Hematopoietic multipotent progenitor cell treated with erythropoietin and hydrocortisone succinate and interleukin-3 and kit ligand, for 15 days (in vitro differentiated cells): ENCODE results near the gene SERPING1.

Experiments used
- DNase-seq: peaks from one replicate; pipeline ENCODE4 v3.0.0-alpha.2; 2015; ENCODE audit warnings: low spot score

The SERPING1 gene

DNA sequence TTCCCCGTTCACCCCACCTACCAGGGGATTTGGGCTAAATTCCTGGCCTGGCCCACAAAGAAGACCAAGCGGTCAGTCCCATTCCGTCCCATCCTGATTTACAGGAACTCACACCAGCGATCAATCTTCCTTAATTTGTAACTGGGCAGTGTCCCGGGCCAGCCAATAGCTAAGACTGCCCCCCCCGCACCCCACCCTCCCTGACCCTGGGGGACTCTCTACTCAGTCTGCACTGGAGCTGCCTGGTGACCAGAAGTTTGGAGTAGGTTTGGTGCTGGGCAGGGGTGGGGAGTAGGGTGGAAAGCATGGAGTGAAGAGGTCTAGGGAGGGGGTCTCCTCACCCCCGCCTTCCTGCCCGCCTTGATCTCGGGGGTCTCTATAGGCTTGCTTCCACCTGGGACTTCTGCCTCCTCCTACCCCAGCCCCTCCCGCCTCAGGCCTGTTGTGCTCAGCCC lies at the start of gene SERPING1:
TSS of gene SERPING1 (plus strand) at position 225 of the 455 bp plus-strand sequence. CDS start 586 bp downstream, outside the sequence.
- DNase-seq = no peak

DNA sequence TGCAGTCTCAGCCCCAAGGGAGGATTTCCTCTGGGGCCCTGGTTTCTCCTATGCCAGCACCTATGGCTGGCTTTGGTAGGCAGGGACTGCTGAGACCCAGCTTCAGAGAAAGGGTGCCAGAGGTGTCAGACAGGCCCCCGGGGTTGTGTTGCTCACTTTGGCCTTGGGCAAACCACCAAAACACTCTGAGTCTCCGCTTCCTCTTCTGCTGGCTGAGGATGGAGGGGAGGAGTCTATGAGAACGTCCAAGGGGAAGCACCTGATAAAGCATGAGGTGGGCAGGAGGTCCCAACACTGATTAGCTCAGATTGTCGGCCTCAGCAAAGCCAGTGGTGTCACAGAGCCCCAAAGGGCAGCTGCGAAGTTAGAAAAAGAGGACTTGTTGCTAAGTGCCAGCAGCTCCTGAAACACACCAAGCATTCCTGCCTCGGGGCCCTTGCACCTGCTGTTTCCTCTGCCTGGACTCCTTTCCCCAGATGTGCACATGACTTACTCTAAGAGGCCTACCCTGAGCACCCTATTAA lies 49.6 kb upstream of the SERPING1 start:
- no peak for DNase-seq

DNA sequence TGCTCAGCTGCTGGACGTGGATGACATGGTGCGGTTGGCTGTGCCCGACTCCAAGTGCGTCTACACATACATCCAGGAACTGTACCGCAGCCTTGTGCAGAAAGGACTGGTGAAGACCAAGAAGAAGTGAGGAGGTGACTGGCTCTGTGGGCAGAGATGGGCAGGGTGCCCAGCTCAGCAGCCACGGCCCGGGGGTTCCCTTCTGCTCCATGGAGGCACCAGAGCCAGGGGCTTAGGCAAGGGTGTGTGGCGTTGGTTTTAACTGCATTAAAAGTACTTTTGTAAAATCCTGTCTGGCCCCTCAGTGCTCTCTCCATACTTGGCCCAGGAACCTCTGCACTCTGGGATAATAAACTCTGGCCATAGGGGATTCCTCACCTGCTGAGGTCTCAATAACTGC lies 47.5 kb upstream of the SERPING1 start:
- DNase-seq = no peak

DNA sequence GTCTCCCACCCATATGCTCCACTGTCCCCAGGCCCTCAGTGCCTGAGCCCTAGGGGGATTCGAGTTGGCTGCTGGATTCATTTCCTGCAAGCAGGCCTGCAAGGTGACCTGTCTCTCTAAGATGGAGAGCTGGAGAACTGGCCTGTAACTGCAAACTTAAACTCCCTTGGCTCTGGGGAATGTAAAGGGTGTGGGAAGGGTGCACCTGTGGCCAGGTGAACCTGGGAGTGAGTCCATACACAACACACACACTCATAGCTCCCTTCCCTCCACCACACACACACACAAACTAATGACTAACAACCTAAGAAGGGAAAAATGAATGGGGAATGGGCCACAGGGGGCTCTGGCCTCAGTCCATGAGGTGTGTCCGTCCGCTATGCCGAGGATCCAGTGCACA lies 45.5 kb upstream of the SERPING1 start:
- DNase-seq = no peak

DNA sequence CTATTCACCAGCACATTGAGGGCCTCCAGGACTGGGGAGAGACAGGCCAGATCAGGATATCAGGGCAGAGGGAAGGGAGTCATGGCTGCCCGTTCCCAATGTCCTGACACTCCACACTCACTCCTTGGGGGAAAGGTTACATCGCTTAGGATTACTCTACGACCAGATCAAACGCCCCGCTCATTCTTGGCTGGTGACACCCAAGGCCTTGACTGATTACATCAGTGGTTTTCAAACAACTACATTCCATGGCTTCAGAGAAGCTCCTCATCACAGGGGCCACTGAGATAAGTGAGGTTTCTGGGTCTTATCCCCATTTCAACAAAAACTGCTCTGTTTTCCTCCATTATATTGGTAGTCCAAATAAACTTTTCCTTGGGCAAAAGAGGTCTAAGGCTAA lies 45.0 kb upstream of the SERPING1 start:
- DNase-seq = no peak

DNA sequence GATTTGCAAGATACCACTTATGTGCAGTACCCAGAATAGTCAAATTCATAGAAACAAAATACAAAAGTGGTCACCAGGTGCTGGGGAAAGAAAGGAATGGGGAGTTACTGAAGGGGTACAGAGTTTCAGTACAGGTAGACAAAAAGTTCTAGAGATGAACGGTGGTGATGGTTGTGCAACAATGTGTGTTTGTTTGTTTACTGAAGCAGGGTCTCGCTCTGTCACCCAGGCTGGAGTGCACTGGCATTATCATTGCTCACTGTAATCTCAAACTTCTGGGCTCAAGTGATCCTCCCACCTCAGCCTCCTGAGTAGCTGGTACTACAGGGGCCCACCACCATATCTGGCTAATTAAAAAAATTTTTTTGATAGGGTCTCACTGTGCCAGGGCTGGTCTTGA lies 42.1 kb upstream of the SERPING1 start:
- DNase-seq = no peak

DNA sequence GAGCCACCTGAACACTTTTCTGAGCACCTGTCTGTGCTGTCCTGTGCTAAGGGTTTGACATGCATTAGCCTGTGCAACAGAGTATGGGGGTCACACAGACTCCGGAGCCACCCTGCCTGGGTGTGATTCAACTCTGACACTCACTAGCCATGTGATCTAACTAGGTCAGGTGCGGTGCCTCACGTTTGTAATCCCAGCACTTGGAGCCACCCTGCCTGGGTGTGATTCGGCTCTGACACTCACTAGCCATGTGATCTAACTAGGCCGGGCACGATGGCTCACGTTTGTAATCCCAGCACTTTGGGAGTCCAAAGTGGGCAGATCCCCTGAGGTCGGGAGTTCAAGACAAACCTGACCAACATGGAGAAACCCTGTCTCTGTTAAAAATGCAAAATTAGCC lies 41.4 kb upstream of the SERPING1 start:
- DNase-seq = no peak

DNA sequence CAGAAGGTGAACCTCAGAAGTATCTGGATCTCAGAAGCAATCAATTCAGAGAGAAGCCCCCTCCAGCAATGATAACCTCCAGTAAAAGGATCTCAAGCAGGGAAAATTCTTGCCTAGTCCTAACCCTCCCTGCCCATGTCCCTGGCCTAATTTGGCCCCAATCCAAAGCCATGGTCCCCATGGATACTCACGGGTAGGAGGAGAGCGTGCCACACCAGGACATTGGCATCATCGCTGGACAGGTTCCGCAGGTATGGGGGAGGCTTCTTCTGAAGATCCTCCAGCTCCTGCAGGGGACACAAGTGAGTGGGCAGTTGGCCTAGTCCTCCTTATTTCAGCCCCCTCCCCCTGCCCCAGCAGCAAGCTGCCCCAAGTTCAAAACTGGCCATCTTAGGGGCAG lies 37.3 kb upstream of the SERPING1 start:
- no peak for DNase-seq

DNA sequence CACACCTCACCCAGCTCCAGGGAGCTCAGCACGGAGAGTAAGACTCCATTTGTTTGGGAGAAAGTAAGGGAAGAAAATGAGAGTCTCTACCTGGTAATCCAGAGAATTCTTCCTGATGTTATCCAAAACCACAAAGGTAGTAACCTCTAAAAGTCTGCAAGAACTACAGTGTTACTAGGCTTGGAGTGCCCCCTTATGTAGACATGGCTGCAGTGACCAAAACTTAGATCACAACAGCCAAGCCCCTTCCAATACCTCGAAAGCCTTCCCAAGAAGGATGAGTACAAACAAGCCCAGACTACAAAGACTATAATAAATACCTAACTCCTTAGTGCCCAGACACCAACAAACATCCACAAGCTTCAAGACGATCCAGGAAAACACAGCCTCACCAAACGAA lies 34.9 kb upstream of the SERPING1 start:
- peak; percentile 25 for DNase-seq

DNA sequence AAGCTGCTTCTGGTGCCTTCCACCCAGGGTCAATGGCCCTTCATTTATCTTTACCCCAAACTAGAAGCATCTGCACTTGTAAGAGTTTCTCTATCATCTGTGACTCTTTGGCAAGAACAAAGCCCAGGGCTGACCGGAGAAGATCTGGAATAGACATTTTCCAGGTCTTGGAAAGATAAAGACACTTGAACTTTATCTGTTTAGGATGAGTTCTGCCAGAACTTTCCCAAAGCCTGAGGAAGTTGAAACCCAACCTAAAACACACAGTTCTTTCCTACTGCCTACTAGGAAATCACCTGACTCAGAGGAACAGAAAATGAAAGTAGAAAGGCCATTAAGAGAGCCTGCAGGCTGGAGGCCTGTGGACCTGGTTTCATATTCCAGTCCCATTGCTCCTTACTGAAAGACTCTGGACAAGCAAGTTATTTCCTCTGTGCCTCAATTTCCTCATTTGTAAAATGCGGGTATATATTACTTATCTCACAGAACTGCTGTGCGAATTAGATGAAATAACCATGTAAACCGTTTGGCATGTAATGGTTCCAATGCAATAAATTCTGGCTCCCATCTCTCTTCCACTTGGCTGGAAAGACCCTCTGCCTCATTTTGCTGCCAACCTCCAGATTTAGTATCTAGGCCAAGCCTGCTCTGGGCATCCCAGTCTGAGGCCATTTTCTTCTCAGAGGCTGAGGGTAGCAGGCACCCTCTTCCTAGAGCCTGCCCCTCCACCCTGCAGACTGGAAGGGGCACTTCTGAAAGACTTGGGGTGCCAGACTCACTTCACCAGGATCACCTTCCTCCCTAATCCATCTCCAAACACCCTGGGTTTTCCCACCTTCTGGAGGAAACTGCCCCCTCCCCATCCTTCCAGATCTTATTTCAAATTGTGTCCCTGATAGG lies 31.2 kb upstream of the SERPING1 start:
- peak; percentile 71 for DNase-seq

DNA sequence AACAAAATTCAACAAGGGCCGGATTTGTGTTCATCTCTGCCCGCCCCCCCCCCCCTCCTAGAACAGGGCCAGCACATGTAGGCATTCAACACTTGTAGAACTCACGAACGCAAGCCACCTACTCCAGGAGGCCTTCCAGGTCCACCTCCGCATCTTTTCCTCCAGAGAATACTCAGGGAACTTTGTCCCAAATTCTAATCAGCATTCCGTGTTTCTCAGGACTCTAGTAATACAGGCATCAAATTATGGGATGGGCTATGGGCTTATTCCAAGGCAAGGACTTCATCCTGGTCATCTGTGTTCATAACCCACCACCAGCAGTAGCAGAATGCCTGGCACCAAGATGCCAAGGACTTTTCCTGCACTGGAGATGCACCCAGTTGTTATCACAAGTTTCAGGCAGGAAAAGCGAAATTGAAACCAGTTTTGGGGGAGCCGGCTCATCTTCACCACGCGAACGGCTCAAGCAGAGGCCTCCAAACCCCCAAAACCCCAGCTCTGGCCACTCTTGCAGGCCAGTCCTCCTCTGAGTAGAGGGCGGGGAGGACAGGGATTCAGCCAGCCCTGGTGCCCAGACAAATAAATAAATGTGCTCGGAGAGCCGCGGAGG lies 30.5 kb upstream of the SERPING1 start:
- DNase-seq = peak; percentile 64

DNA sequence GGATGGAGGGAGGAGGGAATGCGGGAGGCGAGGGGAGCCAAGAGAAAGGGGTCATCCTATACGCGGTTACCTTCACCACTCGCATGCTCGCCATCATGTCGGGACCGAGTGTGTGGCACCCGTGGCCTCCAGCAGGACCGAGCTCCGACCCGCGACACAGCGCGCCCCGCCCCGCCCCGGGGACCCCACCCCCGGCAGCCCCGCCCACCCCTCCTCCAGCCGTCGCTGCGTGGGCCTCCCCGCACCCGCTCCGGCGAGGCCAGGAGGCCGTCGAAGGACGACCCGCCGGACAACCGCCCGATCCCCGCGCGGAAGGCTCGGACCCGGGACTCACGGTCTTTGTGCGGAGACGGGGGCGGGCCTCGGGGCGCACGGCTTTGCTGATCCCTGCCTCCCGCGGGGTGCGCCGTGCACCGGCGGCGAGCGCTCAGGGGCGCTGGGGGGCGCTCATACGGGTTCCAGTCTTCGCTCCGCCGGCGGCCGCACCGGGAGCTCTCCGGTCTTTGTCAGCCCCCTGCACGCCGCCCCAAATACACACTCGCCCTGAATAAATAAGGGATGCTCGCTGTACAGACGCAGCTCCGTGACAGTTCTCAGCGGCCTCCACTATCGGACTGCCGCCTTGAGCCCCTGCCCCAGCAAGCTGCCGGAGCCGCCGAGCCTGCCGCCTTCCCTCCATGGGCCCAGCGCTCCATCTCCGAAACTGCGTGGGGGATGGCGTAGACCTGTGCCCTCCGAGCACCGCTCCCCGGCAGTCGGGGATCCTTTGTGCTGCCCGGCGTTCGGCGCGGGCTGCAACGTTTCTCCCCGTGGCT lies 29.8 kb upstream of the SERPING1 start, which contains the start of gene UBE2L6:
TSS of gene UBE2L6 (minus strand) at position 158 of the 815 bp plus-strand sequence. CDS start at position 97, 61 bp downstream.
- DNase-seq = peak; percentile 60

DNA sequence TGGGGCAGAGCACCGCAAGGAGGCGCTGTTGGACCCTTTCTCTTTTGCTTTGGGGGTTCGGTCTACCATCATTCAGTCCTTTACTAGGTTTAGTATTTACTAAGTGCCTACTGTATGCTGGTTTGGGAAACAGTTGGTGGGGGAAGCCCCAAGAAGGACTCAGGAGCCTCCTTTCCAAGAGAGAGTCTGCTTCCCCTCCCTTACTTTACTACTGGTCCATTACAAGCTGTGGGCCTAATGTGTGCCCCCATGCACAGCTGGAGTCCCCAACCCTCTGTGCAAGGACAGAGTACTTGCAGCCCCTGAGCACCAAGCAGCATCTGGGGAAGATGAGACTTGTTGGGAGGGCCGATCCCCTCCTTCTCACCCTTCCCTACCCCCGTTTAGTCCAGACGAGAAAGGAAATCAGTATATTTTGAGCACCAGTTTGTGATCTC lies 29.1 kb upstream of the SERPING1 start:
- peak; percentile 88 for DNase-seq

DNA sequence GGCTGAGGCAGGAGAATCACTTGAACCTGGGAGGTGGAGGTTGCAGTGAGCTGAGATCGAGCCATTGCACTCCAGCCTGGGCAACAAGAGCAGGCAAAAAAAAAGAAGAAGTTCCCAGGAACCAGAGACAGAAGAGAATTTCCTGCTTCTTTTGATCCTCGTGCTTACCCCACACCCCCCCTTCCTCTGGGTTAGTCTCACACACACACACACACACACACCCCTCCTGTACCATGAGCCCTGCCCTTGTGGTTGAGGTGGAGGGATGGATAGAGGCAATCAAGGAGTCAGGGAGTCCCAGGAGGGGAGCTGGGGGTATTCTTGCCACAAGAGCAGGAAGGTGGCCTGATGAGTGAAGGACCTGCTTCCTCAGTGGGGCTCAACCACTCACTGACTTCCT lies 25.9 kb upstream of the SERPING1 start:
- no peak for DNase-seq

DNA sequence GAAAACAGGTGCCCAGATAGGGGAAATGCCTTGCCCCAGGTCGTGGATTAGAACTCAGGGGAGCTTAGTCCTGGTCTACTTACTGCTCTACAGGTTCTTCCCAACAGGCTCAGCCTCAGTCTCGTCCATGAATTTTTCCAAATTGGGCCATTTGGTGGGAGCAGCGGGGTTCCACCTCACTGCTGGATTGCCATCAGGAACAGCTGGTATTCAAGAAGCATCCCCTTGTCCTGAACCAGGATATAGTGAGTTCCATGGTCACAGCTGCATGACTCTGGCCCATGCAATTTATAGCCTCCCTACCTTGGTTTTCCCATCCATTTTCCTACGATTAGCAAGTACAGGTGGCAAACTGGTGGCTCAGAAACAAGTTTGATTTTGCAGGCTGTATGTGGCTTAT lies 23.4 kb upstream of the SERPING1 start:
- no peak for DNase-seq

DNA sequence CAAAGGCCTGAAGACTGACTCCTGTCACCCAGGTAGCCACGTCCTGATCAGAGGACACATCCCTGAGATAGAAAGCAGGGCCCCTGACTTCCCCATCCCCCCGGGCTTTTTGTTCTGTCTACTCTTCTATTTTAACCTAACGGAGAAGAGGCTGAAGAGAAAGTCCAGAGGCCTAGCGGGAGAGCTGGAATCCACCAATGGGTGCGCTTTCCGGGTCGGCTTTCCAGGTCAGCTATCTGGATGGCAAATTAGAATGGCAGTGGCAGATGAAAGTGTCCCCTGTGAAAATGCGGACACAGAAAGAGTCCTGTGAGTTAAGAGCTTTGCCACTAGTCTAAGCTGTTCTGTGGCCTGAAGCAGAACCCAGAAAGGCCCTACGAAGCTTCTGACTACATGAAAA lies 13.1 kb upstream of the SERPING1 start:
- DNase-seq = no peak

DNA sequence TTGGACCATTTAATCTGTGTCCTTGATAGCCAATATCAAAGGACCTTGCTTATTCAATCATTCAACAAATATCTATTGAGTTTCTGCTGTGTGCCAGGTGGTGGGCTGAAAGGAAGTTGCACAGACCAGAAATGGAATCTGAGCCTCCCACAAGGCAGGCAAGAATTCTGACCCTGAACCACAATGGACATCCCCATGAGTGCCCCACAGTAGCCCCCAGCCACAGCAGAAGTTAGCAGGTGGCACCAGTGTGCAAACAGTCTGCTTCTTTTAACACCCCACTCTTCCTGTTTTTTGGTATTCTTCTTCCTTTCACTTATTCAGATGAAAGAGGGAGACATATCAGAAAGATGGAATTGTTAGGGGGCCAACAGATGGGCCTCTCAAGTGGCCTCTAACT lies 12.2 kb upstream of the SERPING1 start:
- no peak for DNase-seq

DNA sequence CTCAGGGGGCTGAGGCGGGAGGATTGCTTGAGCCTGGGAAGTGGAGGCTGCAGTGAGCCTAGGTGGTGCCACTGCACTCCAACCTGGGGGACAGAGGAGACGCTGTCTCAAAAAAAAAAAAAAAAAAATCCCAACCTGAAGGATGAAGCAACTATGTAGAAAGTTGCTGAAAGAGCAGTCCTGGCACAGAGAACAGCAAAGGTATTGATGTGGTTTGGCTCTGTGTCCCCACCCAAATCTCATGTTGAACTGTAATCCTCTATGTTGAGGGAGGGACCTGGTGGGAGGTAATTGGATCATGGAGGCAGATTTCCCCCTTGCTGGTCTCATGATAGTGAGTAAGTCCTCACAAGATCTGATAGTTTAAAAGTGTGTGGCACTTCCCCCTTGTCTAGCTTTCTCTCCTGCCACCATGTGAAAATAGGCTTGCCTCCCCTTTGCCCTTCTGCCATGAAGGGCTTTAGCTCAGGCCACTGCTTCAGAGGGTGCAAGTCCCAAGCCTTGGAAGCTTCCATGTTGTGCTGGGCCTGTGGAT lies 10.7 kb upstream of the SERPING1 start:
- no peak for DNase-seq

DNA sequence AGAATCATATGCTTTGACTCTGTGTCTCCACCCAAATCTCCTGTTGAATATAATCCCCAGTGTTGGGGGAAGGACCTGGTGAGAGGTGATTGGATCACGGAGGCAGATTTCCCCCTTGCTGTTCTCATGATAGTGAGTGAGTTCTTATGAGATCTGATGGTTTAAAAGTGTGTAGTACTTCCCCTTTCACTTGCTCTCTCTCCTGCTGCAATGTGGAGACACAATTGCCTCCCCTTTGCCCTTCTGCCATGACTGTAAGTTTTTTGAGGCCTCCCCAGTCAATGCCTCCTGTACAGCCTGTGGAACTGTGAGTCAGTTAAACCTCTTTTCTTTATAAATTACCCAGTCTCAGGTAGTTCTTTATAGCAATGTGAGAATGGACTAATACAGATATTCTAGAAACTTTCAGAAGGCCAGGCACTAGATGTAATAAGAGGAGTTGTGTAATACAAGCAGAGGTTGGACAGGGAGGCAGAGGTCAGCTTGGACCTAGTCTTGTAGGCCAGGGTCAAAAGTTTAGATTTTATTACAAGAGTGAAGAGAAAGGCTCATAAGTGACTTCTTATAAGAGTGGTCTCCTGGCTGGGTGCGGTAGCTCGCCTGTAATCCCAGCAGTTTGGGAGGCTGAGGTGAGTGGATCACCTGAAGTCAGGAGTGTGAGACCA lies 9.3 kb upstream of the SERPING1 start:
- DNase-seq = no peak

DNA sequence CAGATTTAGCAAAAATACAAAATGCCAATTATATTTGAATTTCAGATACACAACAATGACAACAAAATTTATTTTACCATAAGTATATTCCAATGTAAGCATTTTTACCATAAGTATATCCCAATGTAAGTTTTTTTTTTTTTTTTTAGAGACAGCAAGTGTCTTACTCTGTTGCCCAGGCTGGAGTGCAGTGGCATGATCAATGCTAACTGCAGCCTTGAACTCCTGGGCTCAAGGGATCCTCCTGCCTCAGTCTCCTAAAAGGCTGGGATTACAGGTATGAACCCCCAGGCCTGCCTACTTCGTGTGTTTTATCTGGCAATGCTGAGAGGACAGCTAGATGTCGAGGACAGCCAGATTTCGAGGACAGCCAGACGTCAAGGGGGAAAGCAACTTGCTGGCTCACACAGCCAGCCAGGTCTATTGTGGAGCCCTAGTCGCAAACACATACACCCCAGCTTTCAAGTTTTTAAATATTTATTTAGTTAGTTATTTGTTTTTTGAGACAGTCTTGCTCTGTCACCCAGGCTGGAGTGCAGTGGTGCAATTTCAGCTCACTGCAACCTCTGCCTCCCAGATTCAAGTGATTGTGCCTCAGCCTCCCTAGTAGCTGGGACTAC lies 1.1 kb upstream of the SERPING1 start:
- DNase-seq = no peak
